ENCODE measurements around the gene RPL7L1. TPM values are rescaled to one million over a fixed set of nuclear protein-coding genes. Genes with fewer than 3 reads are reported as not detected.

RPL7L1 gene
- total and polyA plus RNA-seq, 2 of the 13 experiments (the other 11 are each of a cell fraction or from before 2014, with no cell fraction given) = 51.6 to 179 TPM

DNA sequence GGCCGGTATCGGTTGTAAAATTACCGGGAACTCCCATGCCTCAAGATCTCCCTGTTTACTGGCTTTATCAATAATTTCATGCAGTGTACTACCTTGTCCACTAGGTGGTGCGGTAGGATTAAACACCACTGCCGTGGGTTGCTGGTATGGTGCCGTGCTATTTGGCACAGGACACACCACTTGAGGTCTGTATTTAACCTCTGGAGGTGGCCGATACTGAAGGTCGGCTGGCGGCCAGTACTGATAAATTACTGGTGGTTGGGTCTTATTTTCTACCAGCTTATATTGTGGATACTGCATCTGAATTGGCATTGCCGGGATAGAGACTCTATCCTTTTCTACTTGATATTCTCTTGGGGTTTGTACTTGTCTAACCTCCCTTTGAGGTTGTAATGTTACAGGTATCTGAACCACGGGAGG is 22.1 kb downstream of the RPL7L1 start (continued):
- TF ChIP-seq MTA1 (CRISPR knock-in tag; IDR thresholded peaks at IDR 0.05; ENCODE audit: borderline replicate concordance) (no peak), ZNF567 (CRISPR knock-in tag; IDR thresholded peaks at IDR 0.05; ENCODE audit: borderline replicate concordance) (no peak), ZNF34 (CRISPR knock-in tag; IDR thresholded peaks at IDR 0.05; ENCODE audit: borderline replicate concordance) (no peak), IRF2 (CRISPR knock-in tag; IDR thresholded peaks at IDR 0.05) (peak; percentile 82), TOE1 (CRISPR knock-in tag; IDR thresholded peaks at IDR 0.05) (no peak), ISX (CRISPR knock-in tag; conservative IDR thresholded peaks at IDR 0.05) (no peak), RFXANK (CRISPR knock-in tag; IDR thresholded peaks at IDR 0.05) (peak; percentile 87; the same call in 1 of the 2 replicates), ATF7 (IDR thresholded peaks at IDR 0.05) (no peak), ATF7 (CRISPR knock-in tag; IDR thresholded peaks at IDR 0.05) (no peak), TGIF2 (CRISPR knock-in tag; IDR thresholded peaks at IDR 0.05) (0 out of 2 replicates have a peak, but pooled peaks have one; percentile 44), SKI (IDR thresholded peaks at IDR 0.05; ENCODE audit: partially characterized antibody) (no peak), NKX3-1 (CRISPR knock-in tag; IDR thresholded peaks at IDR 0.05) (no peak)
- TF ChIP-seq, protein P1, sequence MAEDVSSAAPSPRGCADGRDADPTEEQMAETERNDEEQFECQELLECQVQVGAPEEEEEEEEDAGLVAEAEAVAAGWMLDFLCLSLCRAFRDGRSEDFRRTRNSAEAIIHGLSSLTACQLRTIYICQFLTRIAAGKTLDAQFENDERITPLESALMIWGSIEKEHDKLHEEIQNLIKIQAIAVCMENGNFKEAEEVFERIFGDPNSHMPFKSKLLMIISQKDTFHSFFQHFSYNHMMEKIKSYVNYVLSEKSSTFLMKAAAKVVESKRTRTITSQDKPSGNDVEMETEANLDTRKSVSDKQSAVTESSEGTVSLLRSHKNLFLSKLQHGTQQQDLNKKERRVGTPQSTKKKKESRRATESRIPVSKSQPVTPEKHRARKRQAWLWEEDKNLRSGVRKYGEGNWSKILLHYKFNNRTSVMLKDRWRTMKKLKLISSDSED (CRISPR knock-in tag; IDR thresholded peaks at IDR 0.05) = no peak
- TF ChIP-seq, protein P2, sequence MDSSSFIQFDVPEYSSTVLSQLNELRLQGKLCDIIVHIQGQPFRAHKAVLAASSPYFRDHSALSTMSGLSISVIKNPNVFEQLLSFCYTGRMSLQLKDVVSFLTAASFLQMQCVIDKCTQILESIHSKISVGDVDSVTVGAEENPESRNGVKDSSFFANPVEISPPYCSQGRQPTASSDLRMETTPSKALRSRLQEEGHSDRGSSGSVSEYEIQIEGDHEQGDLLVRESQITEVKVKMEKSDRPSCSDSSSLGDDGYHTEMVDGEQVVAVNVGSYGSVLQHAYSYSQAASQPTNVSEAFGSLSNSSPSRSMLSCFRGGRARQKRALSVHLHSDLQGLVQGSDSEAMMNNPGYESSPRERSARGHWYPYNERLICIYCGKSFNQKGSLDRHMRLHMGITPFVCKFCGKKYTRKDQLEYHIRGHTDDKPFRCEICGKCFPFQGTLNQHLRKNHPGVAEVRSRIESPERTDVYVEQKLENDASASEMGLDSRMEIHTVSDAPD (CRISPR knock-in tag; IDR thresholded peaks at IDR 0.05) = no peak
- TF ChIP-seq, protein P3, sequence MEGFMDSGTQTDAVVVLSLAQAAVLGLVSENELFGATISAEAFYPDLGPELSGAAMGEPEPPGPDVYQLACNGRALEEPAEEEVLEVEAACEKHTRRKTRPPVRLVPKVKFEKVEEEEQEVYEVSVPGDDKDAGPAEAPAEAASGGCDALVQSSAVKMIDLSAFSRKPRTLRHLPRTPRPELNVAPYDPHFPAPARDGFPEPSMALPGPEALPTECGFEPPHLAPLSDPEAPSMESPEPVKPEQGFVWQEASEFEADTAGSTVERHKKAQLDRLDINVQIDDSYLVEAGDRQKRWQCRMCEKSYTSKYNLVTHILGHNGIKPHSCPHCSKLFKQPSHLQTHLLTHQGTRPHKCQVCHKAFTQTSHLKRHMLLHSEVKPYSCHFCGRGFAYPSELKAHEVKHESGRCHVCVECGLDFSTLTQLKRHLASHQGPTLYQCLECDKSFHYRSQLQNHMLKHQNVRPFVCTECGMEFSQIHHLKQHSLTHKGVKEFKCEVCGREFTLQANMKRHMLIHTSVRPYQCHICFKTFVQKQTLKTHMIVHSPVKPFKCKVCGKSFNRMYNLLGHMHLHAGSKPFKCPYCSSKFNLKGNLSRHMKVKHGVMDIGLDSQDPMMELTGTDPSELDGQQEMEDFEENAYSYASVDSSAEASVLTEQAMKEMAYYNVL (CRISPR knock-in tag; IDR thresholded peaks at IDR 0.05; ENCODE audit: borderline replicate concordance) = peak; percentile 42; the same call in 1 of the 2 replicates
- TF ChIP-seq, protein P4, sequence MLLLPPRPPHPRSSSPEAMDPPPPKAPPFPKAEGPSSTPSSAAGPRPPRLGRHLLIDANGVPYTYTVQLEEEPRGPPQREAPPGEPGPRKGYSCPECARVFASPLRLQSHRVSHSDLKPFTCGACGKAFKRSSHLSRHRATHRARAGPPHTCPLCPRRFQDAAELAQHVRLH (CRISPR knock-in tag; IDR thresholded peaks at IDR 0.05; ENCODE audit: borderline replicate concordance, low read depth) = peak; percentile 63; the same call in 1 of the 2 replicates
- TF ChIP-seq, protein P5, sequence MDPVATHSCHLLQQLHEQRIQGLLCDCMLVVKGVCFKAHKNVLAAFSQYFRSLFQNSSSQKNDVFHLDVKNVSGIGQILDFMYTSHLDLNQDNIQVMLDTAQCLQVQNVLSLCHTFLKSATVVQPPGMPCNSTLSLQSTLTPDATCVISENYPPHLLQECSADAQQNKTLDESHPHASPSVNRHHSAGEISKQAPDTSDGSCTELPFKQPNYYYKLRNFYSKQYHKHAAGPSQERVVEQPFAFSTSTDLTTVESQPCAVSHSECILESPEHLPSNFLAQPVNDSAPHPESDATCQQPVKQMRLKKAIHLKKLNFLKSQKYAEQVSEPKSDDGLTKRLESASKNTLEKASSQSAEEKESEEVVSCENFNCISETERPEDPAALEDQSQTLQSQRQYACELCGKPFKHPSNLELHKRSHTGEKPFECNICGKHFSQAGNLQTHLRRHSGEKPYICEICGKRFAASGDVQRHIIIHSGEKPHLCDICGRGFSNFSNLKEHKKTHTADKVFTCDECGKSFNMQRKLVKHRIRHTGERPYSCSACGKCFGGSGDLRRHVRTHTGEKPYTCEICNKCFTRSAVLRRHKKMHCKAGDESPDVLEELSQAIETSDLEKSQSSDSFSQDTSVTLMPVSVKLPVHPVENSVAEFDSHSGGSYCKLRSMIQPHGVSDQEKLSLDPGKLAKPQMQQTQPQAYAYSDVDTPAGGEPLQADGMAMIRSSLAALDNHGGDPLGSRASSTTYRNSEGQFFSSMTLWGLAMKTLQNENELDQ (CRISPR knock-in tag; IDR thresholded peaks at IDR 0.05; ENCODE audit: borderline replicate concordance) = no peak; the same call in 1 of the 2 replicates
- TF ChIP-seq, protein P6, sequence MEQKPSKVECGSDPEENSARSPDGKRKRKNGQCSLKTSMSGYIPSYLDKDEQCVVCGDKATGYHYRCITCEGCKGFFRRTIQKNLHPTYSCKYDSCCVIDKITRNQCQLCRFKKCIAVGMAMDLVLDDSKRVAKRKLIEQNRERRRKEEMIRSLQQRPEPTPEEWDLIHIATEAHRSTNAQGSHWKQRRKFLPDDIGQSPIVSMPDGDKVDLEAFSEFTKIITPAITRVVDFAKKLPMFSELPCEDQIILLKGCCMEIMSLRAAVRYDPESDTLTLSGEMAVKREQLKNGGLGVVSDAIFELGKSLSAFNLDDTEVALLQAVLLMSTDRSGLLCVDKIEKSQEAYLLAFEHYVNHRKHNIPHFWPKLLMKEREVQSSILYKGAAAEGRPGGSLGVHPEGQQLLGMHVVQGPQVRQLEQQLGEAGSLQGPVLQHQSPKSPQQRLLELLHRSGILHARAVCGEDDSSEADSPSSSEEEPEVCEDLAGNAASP (CRISPR knock-in tag; IDR thresholded peaks at IDR 0.05; ENCODE audit: borderline replicate concordance) = peak; percentile 54; the same call in 1 of the 2 replicates
- TF ChIP-seq, protein P7, sequence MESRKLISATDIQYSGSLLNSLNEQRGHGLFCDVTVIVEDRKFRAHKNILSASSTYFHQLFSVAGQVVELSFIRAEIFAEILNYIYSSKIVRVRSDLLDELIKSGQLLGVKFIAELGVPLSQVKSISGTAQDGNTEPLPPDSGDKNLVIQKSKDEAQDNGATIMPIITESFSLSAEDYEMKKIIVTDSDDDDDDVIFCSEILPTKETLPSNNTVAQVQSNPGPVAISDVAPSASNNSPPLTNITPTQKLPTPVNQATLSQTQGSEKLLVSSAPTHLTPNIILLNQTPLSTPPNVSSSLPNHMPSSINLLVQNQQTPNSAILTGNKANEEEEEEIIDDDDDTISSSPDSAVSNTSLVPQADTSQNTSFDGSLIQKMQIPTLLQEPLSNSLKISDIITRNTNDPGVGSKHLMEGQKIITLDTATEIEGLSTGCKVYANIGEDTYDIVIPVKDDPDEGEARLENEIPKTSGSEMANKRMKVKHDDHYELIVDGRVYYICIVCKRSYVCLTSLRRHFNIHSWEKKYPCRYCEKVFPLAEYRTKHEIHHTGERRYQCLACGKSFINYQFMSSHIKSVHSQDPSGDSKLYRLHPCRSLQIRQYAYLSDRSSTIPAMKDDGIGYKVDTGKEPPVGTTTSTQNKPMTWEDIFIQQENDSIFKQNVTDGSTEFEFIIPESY (CRISPR knock-in tag; IDR thresholded peaks at IDR 0.05) = peak; percentile 49; the same call in 1 of the 2 replicates
